Amniotic epithelial cell (primary cell): ENCODE data around the gene RBFOX1.

Source experiments
- DNase-seq: peaks from one replicate; pipeline ENCODE4 v3.0.0-alpha.2; 2010; ENCODE audit warnings: low read depth

The RBFOX1 gene

GRCh38 chr16:7420843-7421242 is 88.2 kb downstream of the RBFOX1 start:
- DNase-seq, result no peak

GRCh38 chr16:7421578-7421977 is 88.9 kb downstream of the RBFOX1 start:
- no peak for DNase-seq

- no peak for DNase-seq
Observed at GRCh38 chr16:7422036-7422888, 89.6 kb downstream of the RBFOX1 start.

- DNase-seq, result no peak
Observed at GRCh38 chr16:7423434-7424044, 90.9 kb downstream of the RBFOX1 start.

GRCh38 chr16:7426161-7426560 is 93.5 kb downstream of the RBFOX1 start:
- no peak for DNase-seq

- DNase-seq, result no peak
Observed at GRCh38 chr16:7431723-7432122, 99.1 kb downstream of the RBFOX1 start.

GRCh38 chr16:7436306-7436705 is 103.7 kb downstream of the RBFOX1 start:
- no peak for DNase-seq

- no peak for DNase-seq
Observed at GRCh38 chr16:7437135-7437804, 104.6 kb downstream of the RBFOX1 start.

- DNase-seq, result no peak
Observed at GRCh38 chr16:7437843-7438242, 105.2 kb downstream of the RBFOX1 start.

- no peak for DNase-seq
Observed at GRCh38 chr16:7438601-7439000, 106.0 kb downstream of the RBFOX1 start.

- DNase-seq, result no peak
Observed at GRCh38 chr16:7439518-7439917, 106.9 kb downstream of the RBFOX1 start.

- no peak for DNase-seq
Observed at GRCh38 chr16:7440886-7441400, 108.3 kb downstream of the RBFOX1 start.

- no peak for DNase-seq
Observed at GRCh38 chr16:7442050-7442449, 109.4 kb downstream of the RBFOX1 start.

- no peak for DNase-seq
Observed at GRCh38 chr16:7443142-7443541, 110.5 kb downstream of the RBFOX1 start.

GRCh38 chr16:7443648-7444365 is 111.2 kb downstream of the RBFOX1 start:
- no peak for DNase-seq

- DNase-seq, result no peak
Observed at GRCh38 chr16:7449306-7449705, 116.7 kb downstream of the RBFOX1 start.

GRCh38 chr16:7449808-7450207 is 117.2 kb downstream of the RBFOX1 start:
- no peak for DNase-seq

- DNase-seq, result no peak
Observed at GRCh38 chr16:7450440-7450839, 117.8 kb downstream of the RBFOX1 start.

- DNase-seq, result no peak
Observed at GRCh38 chr16:7452090-7452489, 119.4 kb downstream of the RBFOX1 start.

- no peak for DNase-seq
Observed at GRCh38 chr16:7456211-7456610, 123.6 kb downstream of the RBFOX1 start.

- no peak for DNase-seq
Observed at GRCh38 chr16:7458144-7458543, 125.5 kb downstream of the RBFOX1 start.

GRCh38 chr16:7470344-7470743 is 137.7 kb downstream of the RBFOX1 start:
- no peak for DNase-seq
